ENCODE data around the gene PDGFRA. TPM values are rescaled to one million over a fixed set of nuclear protein-coding genes. Genes with fewer than 3 reads are reported as not detected.

PDGFRA gene
- total RNA-seq, 1 donor from 2014 or later: 1.3 TPM

DNA sequence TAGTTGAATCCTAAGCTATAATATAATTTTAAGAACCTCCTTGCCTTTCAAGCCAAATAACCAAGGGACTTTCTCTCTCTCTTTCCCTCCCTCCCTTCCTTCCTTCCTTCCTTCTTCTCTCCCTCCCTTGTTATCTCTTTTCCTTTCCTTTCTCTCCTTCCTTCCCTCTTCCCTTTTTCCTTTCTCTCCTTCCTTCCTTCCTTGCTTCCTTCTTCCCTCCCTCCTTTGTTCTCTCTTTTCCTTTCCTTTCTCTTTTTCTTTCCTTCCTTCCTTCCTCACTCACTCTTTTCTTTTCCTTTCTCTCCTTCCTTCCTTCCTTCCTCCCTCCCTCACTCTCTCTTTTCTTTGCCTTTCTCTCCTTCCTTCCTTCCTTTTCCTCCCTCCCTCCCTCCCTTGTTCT lies 42.4 kb downstream of the PDGFRA start:
- no peak for DNase-seq (ENCODE audit: low read depth)
- TF ChIP-seq, protein P1, sequence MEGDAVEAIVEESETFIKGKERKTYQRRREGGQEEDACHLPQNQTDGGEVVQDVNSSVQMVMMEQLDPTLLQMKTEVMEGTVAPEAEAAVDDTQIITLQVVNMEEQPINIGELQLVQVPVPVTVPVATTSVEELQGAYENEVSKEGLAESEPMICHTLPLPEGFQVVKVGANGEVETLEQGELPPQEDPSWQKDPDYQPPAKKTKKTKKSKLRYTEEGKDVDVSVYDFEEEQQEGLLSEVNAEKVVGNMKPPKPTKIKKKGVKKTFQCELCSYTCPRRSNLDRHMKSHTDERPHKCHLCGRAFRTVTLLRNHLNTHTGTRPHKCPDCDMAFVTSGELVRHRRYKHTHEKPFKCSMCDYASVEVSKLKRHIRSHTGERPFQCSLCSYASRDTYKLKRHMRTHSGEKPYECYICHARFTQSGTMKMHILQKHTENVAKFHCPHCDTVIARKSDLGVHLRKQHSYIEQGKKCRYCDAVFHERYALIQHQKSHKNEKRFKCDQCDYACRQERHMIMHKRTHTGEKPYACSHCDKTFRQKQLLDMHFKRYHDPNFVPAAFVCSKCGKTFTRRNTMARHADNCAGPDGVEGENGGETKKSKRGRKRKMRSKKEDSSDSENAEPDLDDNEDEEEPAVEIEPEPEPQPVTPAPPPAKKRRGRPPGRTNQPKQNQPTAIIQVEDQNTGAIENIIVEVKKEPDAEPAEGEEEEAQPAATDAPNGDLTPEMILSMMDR (conservative IDR thresholded peaks at IDR 0.05; ENCODE audit: low read depth, low read length): no peak
- H3K4me3 ChIP-seq (ENCODE audit: low read depth, low read length): no peak overlapping the region

DNA sequence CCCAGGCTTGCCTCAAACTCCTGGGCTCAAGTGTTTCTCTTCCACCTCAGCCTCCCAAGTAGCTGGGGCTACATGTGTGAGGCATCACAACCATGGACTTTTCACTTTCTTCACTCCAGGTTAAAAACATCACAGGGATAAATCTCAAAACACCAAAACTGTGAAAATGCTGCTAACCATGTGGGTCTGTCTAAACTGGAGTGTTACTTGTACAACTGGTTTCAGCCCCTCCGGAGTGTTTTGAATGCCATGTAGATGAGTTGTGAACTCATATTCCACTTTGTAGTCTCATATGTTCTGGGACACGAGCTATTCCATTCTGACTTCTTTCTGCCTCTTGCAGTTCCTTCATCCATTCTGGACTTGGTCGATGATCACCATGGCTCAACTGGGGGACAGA lies 43.0 kb downstream of the PDGFRA start:
- TF ChIP-seq, protein P1 (conservative IDR thresholded peaks at IDR 0.05; ENCODE audit: low read depth, low read length): no peak
- H3K4me3 ChIP-seq (ENCODE audit: low read depth, low read length): no peak overlapping the region
- no peak for DNase-seq (ENCODE audit: low read depth)

DNA sequence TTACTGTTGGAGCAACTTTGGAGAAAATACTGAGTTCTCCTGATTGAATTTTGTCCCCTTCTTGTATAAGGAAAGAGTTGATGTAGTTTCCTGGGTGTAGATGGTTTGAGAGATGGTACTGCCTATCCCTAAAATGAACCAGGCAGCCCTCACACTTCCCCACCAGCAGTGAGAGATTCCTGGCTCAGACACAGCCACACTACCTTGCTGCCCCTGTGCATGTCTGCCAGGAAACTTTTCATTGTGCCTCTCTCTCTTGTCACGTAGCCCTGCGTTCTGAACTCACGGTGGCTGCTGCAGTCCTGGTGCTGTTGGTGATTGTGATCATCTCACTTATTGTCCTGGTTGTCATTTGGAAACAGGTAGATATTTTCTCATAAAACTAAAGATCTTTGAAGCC lies 45.2 kb downstream of the PDGFRA start:
- no peak overlapping the region for H3K4me3 ChIP-seq (ENCODE audit: low read depth, low read length)
- TF ChIP-seq, protein P1 (conservative IDR thresholded peaks at IDR 0.05; ENCODE audit: low read depth, low read length): no peak
- no peak for DNase-seq (ENCODE audit: low read depth)

DNA sequence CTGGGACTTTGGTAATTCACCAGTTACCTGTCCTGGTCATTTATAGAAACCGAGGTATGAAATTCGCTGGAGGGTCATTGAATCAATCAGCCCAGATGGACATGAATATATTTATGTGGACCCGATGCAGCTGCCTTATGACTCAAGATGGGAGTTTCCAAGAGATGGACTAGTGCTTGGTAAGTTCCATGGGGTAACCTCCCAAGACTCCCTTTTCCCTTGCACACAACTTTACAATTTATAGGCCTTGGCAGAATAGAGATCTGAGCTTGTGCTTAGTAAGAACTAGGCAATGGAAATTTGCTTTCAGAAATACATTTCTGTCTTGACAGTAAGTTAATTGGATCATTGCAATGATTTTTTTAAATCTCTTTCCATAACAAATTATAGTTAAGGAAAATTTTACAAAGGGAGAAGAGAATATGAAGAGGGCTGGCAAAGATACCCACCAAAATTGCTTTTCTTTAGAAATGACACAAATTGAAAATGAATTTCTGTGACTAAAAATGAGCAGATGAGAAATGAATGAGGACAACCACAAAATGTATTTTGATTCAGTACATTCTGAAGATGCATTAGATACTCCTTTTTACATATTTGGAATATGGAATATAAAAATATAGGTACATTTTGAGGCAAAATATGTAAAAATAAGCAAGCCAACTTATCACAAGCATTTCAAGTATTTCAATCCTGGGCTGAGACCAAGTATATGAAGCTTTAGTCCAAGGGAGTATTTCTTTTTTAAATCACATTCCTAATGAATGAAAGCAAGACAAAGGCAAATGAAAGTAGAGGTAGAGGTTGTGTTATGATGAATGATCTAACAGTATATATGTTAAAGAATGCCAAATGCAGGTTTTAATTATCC lies 45.9 kb downstream of the PDGFRA start:
- no peak overlapping the region for H3K4me3 ChIP-seq (ENCODE audit: low read depth, low read length)
- TF ChIP-seq, protein P1 (conservative IDR thresholded peaks at IDR 0.05; ENCODE audit: low read depth, low read length): no peak
- DNase-seq (ENCODE audit: low read depth): no peak

DNA sequence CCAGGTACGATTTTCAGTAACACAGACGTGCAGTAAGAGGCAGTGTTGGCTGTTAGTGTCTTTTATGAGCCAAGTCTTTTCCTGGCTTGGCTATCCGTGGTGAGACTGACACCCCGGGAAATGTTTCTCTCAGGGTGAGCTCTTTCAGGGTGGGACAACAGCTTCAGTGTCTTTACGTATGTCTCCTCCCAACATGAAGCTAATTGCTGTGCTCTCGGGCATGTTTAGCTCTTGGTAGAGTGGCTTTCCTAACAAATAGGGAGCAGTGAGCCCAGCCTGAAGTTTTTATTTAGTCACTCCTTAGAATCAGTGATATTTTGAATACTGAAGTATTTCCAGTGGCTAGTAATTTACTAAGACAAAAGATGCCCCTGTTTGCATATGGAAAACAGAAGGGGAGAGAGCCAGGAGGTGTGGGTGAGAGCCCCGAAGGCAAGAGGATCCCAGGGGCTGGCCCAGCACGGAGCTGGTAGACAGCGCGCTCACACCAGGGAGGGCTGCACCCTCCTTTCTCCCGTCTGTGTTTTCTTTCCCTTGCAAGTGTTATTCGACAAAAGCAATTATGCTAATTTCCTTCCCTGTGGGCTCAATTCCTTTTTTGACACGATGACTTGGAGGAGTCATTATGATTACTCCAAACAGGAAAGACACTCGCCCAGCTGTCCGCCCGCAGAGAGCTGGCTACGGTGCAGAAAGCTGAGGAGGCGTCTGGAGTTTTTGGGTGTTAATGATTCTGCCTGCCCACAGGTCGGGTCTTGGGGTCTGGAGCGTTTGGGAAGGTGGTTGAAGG lies 47.7 kb downstream of the PDGFRA start:
- DNase-seq (ENCODE audit: low read depth): no peak
- TF ChIP-seq, protein P1 (conservative IDR thresholded peaks at IDR 0.05; ENCODE audit: low read depth, low read length): no peak
- H3K4me3 ChIP-seq (ENCODE audit: low read depth, low read length): peak overlapping the region; percentile 33

DNA sequence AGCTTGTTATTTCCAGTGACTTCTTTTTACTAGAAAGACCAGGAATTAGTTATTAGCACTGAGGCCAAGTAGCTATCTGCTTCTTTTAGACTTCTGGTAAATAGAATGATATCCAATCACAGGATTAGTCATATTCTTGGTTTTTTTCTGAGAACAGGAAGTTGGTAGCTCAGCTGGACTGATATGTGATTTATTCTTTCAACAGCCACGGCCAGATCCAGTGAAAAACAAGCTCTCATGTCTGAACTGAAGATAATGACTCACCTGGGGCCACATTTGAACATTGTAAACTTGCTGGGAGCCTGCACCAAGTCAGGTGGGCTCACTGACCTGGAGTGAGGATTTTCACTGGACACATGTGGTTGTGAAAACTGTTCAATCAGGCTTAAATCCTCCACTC lies 48.6 kb downstream of the PDGFRA start:
- no peak overlapping the region for H3K4me3 ChIP-seq (ENCODE audit: low read depth, low read length)
- TF ChIP-seq, protein P1 (conservative IDR thresholded peaks at IDR 0.05; ENCODE audit: low read depth, low read length): no peak
- DNase-seq (ENCODE audit: low read depth): peak; percentile 46

Data from epithelial cell of proximal tubule (primary cell).